Measurements from ENCODE around the gene GPNMB. TPM values are rescaled to one million over a fixed set of nuclear protein-coding genes. Genes with fewer than 3 reads are reported as not detected.
A peak's percentile ranks its signal among the peaks of the same experiment; 100 is the strongest.

Gene GPNMB
- total and polyA plus RNA-seq, 12 donors, result 49.6 to 612 (median 220) TPM

GRCh38 chr7:23295401-23295697 lies 48.8 kb downstream of the GPNMB start:
- Histone ChIP-seq H3K4me1 (peaks cover 0 to 18% (median 16%) of the 10 kb centered on the region in 9 donors), H3K9me3 (no peaks in the 10 kb centered on the region), H3K36me3 (no peaks in the 10 kb centered on the region), H3K27me3 (peaks cover 0 to 10% (median 0%) of the 10 kb centered on the region in 7 donors), H3K27ac (no peak overlapping the region), H3K4me3 (no peak overlapping the region)
- intact Hi-C loops (cut with DNase I), result loop anchor here in 1 of 10 donors (10.0 kb wide), 1 partner anchor 189 kb away; no protein-coding TSS in a partner anchor
- no peak for TF ChIP-seq CTCF (IDR thresholded peaks at IDR 0.05)
- DNase-seq, result no peak
- ATAC-seq, result no peak

GRCh38 chr7:23298141-23298881 lies 51.7 kb downstream of the GPNMB start:
- Histone ChIP-seq H3K36me3 (peaks cover 0 to 27% (median 4%) of the 10 kb centered on the region in 9 donors), H3K4me3 (peak overlapping the region in 9 of 10 donors; percentile 82 to 97 (median 89)), H3K9me3 (no peaks in the 10 kb centered on the region), H3K27ac (peak overlapping the region; percentile 32 to 94 (median 84)), H3K4me1 (peaks cover 0 to 47% (median 31%) of the 10 kb centered on the region in 9 donors), H3K27me3 (peaks cover 0 to 3% (median 0%) of the 10 kb centered on the region in 7 donors)
- intact Hi-C loops (cut with DNase I), result loop anchor here in 1 of 10 donors (10.0 kb wide), 1 partner anchor 186 kb away; no protein-coding TSS in a partner anchor
- 29 to 53% methylated on average over 11 of the region's 11 CpGs for WGBS, 2 donors
- no peak for TF ChIP-seq CTCF (IDR thresholded peaks at IDR 0.05)
- ATAC-seq (peak in 5 of 8 donors; percentile 22 to 57 (median 38)), DNase-seq (peak in 1 of 2 donors; percentile 9)

GRCh38 chr7:23298885-23299769 lies 52.6 kb downstream of the GPNMB start, which contains the start of gene MALSU1:
MALSU1 (plus strand) TSS chr7:23299339; CDS start chr7:23299353, 14 bp downstream.
- H3K27me3 ChIP-seq, result no peaks in the 10 kb centered on the region
- H3K9me3 ChIP-seq, result no peaks in the 10 kb centered on the region
- no peak for TF ChIP-seq CTCF (IDR thresholded peaks at IDR 0.05)
- H3K27ac ChIP-seq, result peak within 1 kb of the TSS; percentile 32 to 94 (median 84)
- 0 to 1% methylated on average over 59 of the region's 59 CpGs for WGBS, 2 donors
- H3K4me3 ChIP-seq, result peak within 1 kb of the TSS; percentile 82 to 97 (median 92)
- peak; percentile 100 for ATAC-seq
- H3K36me3 ChIP-seq, result peaks cover 0 to 34% (median 4%) of the 10 kb centered on the region in 9 donors
- H3K4me1 ChIP-seq, result peaks cover 0 to 51% (median 31%) of the 10 kb centered on the region in 9 donors
- intact Hi-C loops (cut with DNase I), result loop anchor here in 1 of 10 donors (10.0 kb wide), 1 partner anchor 186 kb away; no protein-coding TSS in a partner anchor
- peak; percentile 96 to 97 for DNase-seq

GRCh38 chr7:23299770-23300300 lies 53.3 kb downstream of the GPNMB start:
- intact Hi-C loops (cut with DNase I), result loop anchor here in 1 of 10 donors (10.0 kb wide), 1 partner anchor 185 kb away; no protein-coding TSS in a partner anchor
- Histone ChIP-seq H3K4me1 (peaks cover 0 to 55% (median 31%) of the 10 kb centered on the region in 9 donors), H3K9me3 (no peaks in the 10 kb centered on the region), H3K4me3 (peak overlapping the region; percentile 82 to 97 (median 92)), H3K27me3 (no peaks in the 10 kb centered on the region), H3K27ac (peak overlapping the region in 9 of 10 donors; percentile 67 to 94 (median 85)), H3K36me3 (peaks cover 0 to 40% (median 4%) of the 10 kb centered on the region in 9 donors)
- 10 to 11% methylated on average over 12 of the region's 12 CpGs for WGBS, 2 donors
- ATAC-seq (peak in 1 of 8 donors; percentile 8), DNase-seq (no peak)
- TF ChIP-seq CTCF (IDR thresholded peaks at IDR 0.05), result no peak

All from heart right ventricle (tissue), 16 donors.